Peyer's patch (tissue), 4 donors: ENCODE data around the gene GTPBP3.
"Not testable (repeated sequence)": the region's sequence is repeated elsewhere in the genome, so short reads cannot be mapped to it uniquely, and the experiment has no call there.

Source experiments
- CTCF ChIP-seq, 6 experiments: fragments of 450-650 bp in 4 of 6; fragments of 200-600 bp in 2 of 6; sonication (generic) in 1 of 6; IDR thresholded peaks; one replicate each; pipeline ENCODE4 v1.5.1; 2017 to 2019; ENCODE audit warnings: antibody characterized with exemption in 6 of 6, mild to moderate bottlenecking in 3 of 6, moderate library complexity in 1 of 6
- POLR2A ChIP-seq, 2 donors: fragments of 450-650 bp; IDR thresholded peaks; one replicate each; pipeline ENCODE4 v1.5.1; 2017; ENCODE audit warnings: antibody characterized with exemption in 2 of 2, mild to moderate bottlenecking in 2 of 2, moderate library complexity in 2 of 2

- TF ChIP-seq POLR2A, CTCF (IDR thresholded peaks at IDR 0.05): not testable (repeated sequence)
These were observed 26.7 kb downstream of the GTPBP3 start for GRCh38 chr19:17363852-17364605.
